Karpas-422 (cell line): ENCODE results near the gene RSKR. TPM values are rescaled to one million over a fixed set of nuclear protein-coding genes. Genes with fewer than 3 reads are reported as not detected.

Experiments used
- DNase-seq: peaks from one replicate; pipeline ENCODE4 v3.0.0-alpha.2; 2015
- H2AFZ ChIP-seq: fragments of 200-600 bp; sonication (generic); 2 replicates; pipeline ENCODE4 v1.6.1; 2014; ENCODE audit warnings: antibody characterized with exemption, low read length, mixed read lengths
- H3K27ac ChIP-seq: fragments of 200-600 bp; sonication (generic); 2 replicates; pipeline ENCODE4 v1.5.1; 2014; ENCODE audit warnings: mild to moderate bottlenecking, low read length, moderate library complexity
- H3K27me3 ChIP-seq: fragments of 200-600 bp; sonication (generic); 2 replicates; pipeline ENCODE4 v1.6.1; 2014; ENCODE audit warnings: low read length, mixed read lengths
- H3K36me3 ChIP-seq: fragments of 200-600 bp; sonication (generic); 2 replicates; pipeline ENCODE4 v1.6.1; 2014; ENCODE audit warnings: low read length, mixed read lengths; ENCODE audit not compliant: insufficient read depth
- H3K4me1 ChIP-seq: fragments of 200-600 bp; sonication (generic); 2 replicates; pipeline ENCODE4 v1.6.1; 2014; ENCODE audit warnings: mild to moderate bottlenecking, low read length, mixed read lengths
- H3K4me2 ChIP-seq: fragments of 200-600 bp; sonication (generic); 2 replicates; pipeline ENCODE4 v1.6.1; 2014; ENCODE audit warnings: low read length, low read depth, mild to moderate bottlenecking; ENCODE audit not compliant: poor library complexity, severe bottlenecking
- H3K4me3 ChIP-seq: fragments of 200-600 bp; sonication (generic); 2 replicates; pipeline ENCODE4 v1.5.1; 2014; ENCODE audit warnings: mild to moderate bottlenecking, antibody characterized with exemption, low read length, mixed read lengths
- H3K79me2 ChIP-seq: fragments of 200-600 bp; sonication (generic); 2 replicates; pipeline ENCODE4 v1.6.1; 2014; ENCODE audit warnings: mild to moderate bottlenecking, low read length, mixed read lengths
- H3K9ac ChIP-seq: fragments of 200-600 bp; sonication (generic); 2 replicates; pipeline ENCODE4 v1.6.0; 2014; ENCODE audit warnings: low read length
- H3K9me2 ChIP-seq: fragments of 200-600 bp; sonication (generic), shearing (Covaris generic); replicated peaks from 2 replicates; pipeline ENCODE4 v1.6.0; 2014; ENCODE audit warnings: mild to moderate bottlenecking, low read length, moderate library complexity; ENCODE audit not compliant: insufficient read depth
- H3K9me3 ChIP-seq: fragments of 300-700, 200-600 bp; sonication (generic); 2 replicates; pipeline ENCODE4 v1.6.1; 2014; ENCODE audit warnings: low read length, mixed read lengths
- H4K20me1 ChIP-seq: fragments of 200-600 bp; sonication (generic); 2 replicates; pipeline ENCODE4 v1.6.1; 2014; ENCODE audit warnings: mild to moderate bottlenecking, antibody characterized with exemption, low read length, low read depth; ENCODE audit not compliant: insufficient read depth
- total RNA-seq: library from RNA; depleted of rRNA; stranded (reverse); fragments of >200 nt; shearing (Covaris generic); gene quantifications from 2 replicates; pipeline ENCODE4 v1.2.3, GENCODE V29; 2014; ENCODE audit warnings: low replicate concordance

The RSKR gene
- total RNA-seq, 1 experiment from 2014 or later = 33.5 TPM

DNA sequence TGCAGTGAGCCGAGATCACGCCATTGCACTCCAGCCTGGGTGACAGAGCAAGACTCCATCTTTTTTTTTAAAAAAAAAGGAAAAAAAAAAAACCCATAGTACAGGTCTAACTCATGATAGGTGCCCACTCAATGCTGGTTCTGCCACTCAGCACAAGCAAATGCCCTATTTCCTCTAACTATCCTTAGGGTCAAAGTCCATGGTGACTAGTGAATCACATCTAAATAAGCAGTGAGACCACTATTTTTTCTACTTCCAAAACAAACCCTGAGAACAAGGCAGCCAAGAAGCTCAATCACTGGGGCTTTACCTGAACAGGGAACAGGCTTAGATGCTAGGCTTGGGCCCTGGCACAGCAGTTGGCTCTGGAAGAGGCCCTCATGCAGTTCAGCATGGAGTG, 27.6 kb upstream of the RSKR start:
- Histone ChIP-seq H3K27ac (no peak overlapping the region), H3K27me3 (no peaks in the 10 kb centered on the region), H3K79me2 (peaks cover 74% of the 10 kb centered on the region), H4K20me1 (peaks cover 12% of the 10 kb centered on the region; the same call in 1 of the 2 replicates), H2AFZ (no peak overlapping the region), H3K9ac (no peak overlapping the region), H3K9me3 (no peaks in the 10 kb centered on the region), H3K4me3 (no peak overlapping the region), H3K9me2 (no peaks in the 10 kb centered on the region), H3K4me1 (peaks cover 21% of the 10 kb centered on the region), H3K4me2 (no peak overlapping the region), H3K36me3 (peaks cover 60% of the 10 kb centered on the region)
- no peak for DNase-seq

GRCh38 chr17:28635506-28635905, 21.5 kb upstream of the RSKR start:
- Histone ChIP-seq H3K4me2 (no peak overlapping the region), H3K27ac (no peak overlapping the region), H3K9ac (no peak overlapping the region), H4K20me1 (peaks cover 32% of the 10 kb centered on the region), H3K4me1 (no peaks in the 10 kb centered on the region), H3K9me3 (no peaks in the 10 kb centered on the region), H3K36me3 (peaks cover 87% of the 10 kb centered on the region), H3K9me2 (no peaks in the 10 kb centered on the region), H3K4me3 (no peak overlapping the region), H3K27me3 (no peaks in the 10 kb centered on the region), H3K79me2 (peaks cover 72% of the 10 kb centered on the region), H2AFZ (no peak overlapping the region)
- no peak for DNase-seq

DNA sequence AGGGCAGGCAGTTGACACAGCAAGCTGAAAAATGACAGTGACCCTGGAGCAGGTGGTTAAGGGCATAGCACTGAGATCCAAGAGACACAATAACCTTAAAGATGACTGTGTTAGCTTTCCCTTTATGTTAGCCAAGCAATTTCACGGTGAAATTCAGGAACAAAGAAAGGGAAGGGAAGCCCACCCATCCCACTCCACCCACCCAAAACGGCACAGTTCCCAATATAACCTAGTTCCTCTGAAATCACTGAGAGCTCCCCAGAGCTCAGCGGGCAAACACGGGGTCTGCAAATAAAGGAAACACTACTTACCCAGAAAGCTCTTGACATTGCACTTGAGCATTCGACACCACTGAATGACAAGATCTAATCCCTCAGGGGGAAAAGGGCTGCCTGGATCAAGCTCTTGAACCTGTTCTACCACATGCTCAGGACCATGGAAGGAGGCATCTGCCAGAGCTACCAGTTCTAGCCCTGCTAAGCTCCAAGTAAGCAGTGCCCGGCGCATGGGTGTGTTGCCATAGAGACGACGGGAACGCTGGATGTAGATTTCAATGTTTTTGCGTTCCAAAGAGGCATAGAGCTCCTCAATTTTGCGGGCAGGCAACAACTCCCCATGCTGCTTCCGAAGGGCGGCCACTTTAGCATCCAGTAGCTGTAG, 20.4 kb upstream of the RSKR start:
- H2AFZ ChIP-seq = no peak overlapping the region
- H4K20me1 ChIP-seq = peaks cover 32% of the 10 kb centered on the region
- peaks cover 65% of the 10 kb centered on the region for H3K79me2 ChIP-seq
- no peak overlapping the region for H3K4me3 ChIP-seq
- H3K27me3 ChIP-seq = no peaks in the 10 kb centered on the region
- no peaks in the 10 kb centered on the region for H3K9me2 ChIP-seq
- no peak overlapping the region for H3K4me2 ChIP-seq
- H3K27ac ChIP-seq = no peak overlapping the region
- no peak for DNase-seq
- peaks cover 80% of the 10 kb centered on the region for H3K36me3 ChIP-seq
- no peak overlapping the region for H3K9ac ChIP-seq
- no peaks in the 10 kb centered on the region for H3K9me3 ChIP-seq
- H3K4me1 ChIP-seq = no peaks in the 10 kb centered on the region

GRCh38 chr17:28626818-28627217, 12.8 kb upstream of the RSKR start:
- no peak overlapping the region for H2AFZ ChIP-seq
- peaks cover 59% of the 10 kb centered on the region for H3K36me3 ChIP-seq
- peaks cover 8% of the 10 kb centered on the region; the same call in 1 of the 2 replicates for H3K79me2 ChIP-seq
- H3K4me2 ChIP-seq = no peak overlapping the region
- H3K27me3 ChIP-seq = no peaks in the 10 kb centered on the region
- H3K9me3 ChIP-seq = no peaks in the 10 kb centered on the region
- peaks cover 2% of the 10 kb centered on the region; the same call in 1 of the 2 replicates for H3K4me1 ChIP-seq
- no peak overlapping the region for H3K4me3 ChIP-seq
- H3K27ac ChIP-seq = no peak overlapping the region
- H3K9me2 ChIP-seq = no peaks in the 10 kb centered on the region
- H3K9ac ChIP-seq = no peak overlapping the region
- no peak for DNase-seq
- H4K20me1 ChIP-seq = peaks cover 5% of the 10 kb centered on the region; the same call in 1 of the 2 replicates

GRCh38 chr17:28624148-28624547, 10.2 kb upstream of the RSKR start:
- H3K4me1 ChIP-seq = peaks cover 2% of the 10 kb centered on the region; the same call in 1 of the 2 replicates
- no peak overlapping the region for H3K27ac ChIP-seq

DNA sequence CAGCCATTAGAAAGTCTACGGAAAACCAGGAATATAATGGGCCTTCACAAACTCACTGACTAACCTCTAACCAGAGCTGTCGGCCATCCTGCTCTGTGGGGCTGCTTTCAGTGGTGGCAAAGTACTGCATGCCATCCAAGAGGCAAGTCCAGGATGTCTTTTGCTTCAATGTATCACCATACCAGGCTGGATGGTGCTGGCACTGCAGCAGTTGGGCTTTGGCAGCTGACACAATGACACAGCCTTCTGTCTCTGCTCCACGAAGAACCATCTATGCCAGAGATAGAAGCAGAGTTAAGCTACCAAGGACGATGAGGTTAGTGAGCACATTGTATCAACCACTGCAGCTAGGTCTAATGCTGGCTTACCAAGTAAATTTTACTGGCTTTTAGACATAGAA, 9.7 kb upstream of the RSKR start:
- H3K4me3 ChIP-seq = no peak overlapping the region
- peaks cover 74% of the 10 kb centered on the region; the same call in 1 of the 2 replicates for H3K36me3 ChIP-seq
- H3K4me2 ChIP-seq = no peak overlapping the region
- H3K4me1 ChIP-seq = peaks cover 2% of the 10 kb centered on the region; the same call in 1 of the 2 replicates
- no peaks in the 10 kb centered on the region for H3K9me3 ChIP-seq
- no peak overlapping the region for H3K27ac ChIP-seq
- H2AFZ ChIP-seq = no peak overlapping the region
- no peak for DNase-seq
- H3K27me3 ChIP-seq = no peaks in the 10 kb centered on the region
- H3K79me2 ChIP-seq = peaks cover 10% of the 10 kb centered on the region; the same call in 1 of the 2 replicates
- peaks cover 5% of the 10 kb centered on the region; the same call in 1 of the 2 replicates for H4K20me1 ChIP-seq
- no peaks in the 10 kb centered on the region for H3K9me2 ChIP-seq
- no peak overlapping the region for H3K9ac ChIP-seq

More at GRCh38 chr17:28624148-28624547, 10.2 kb upstream of the RSKR start:
- Histone ChIP-seq H3K9me3 (no peaks in the 10 kb centered on the region), H3K9ac (no peak overlapping the region), H3K27me3 (no peaks in the 10 kb centered on the region), H4K20me1 (peaks cover 5% of the 10 kb centered on the region; the same call in 1 of the 2 replicates), H3K36me3 (peaks cover 70% of the 10 kb centered on the region; the same call in 1 of the 2 replicates), H3K9me2 (no peaks in the 10 kb centered on the region), H3K4me2 (no peak overlapping the region), H3K79me2 (peaks cover 10% of the 10 kb centered on the region; the same call in 1 of the 2 replicates), H2AFZ (no peak overlapping the region), H3K4me3 (no peak overlapping the region)
- DNase-seq = no peak

DNA sequence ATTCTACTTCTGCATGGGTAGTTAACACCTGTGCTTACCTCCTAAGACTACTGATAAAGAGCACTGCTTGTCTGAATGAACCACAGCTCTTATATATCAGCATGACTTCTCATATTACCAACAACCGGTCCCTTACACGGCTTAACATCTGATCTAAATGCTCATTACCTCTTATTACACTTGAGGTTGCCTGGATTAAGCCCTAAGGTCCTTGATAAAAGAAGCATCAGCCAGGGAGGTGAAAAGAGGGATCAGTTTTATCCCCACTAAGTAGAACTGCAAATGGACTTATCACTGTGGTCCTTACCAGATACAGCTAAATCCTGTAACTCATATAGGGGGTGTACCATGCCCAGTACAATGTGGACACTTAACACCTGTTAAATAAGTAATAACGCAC, 8.2 kb upstream of the RSKR start:
- H3K27me3 ChIP-seq = no peaks in the 10 kb centered on the region
- no peak overlapping the region for H2AFZ ChIP-seq
- H3K36me3 ChIP-seq = peaks cover 71% of the 10 kb centered on the region; the same call in 1 of the 2 replicates
- no peak overlapping the region for H3K4me2 ChIP-seq
- no peak overlapping the region for H3K9ac ChIP-seq
- no peak overlapping the region for H3K4me3 ChIP-seq
- H3K27ac ChIP-seq = no peak overlapping the region
- H3K79me2 ChIP-seq = peaks cover 6% of the 10 kb centered on the region; the same call in 1 of the 2 replicates
- H3K9me3 ChIP-seq = no peaks in the 10 kb centered on the region
- no peaks in the 10 kb centered on the region for H3K9me2 ChIP-seq
- H3K4me1 ChIP-seq = peaks cover 2% of the 10 kb centered on the region; the same call in 1 of the 2 replicates
- H4K20me1 ChIP-seq = peaks cover 5% of the 10 kb centered on the region; the same call in 1 of the 2 replicates
- DNase-seq = no peak

DNA sequence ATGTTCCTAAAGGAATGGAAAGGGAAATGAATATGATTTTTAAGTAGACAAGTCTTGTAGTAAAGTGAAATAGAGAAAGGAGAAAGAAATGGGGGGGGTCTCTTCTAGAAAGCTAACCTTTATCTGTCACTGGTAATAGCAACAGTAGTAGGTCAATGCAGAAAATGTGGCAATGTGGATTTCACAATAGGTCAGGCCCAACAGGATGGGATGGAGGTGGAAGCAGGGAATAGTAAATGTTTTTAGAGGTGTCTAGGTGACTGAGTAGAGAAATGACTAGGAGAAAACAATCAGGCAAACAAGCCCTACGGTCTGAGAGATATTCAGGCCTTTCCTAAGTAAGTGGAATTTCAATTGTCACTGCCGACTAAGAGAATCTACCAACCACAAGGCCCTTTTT, 6.0 kb upstream of the RSKR start:
- Histone ChIP-seq H3K27me3 (no peaks in the 10 kb centered on the region), H3K4me3 (no peak overlapping the region), H2AFZ (no peak overlapping the region), H4K20me1 (peaks cover 8% of the 10 kb centered on the region; the same call in 1 of the 2 replicates), H3K79me2 (peaks cover 6% of the 10 kb centered on the region; the same call in 1 of the 2 replicates), H3K36me3 (peaks cover 77% of the 10 kb centered on the region; the same call in 1 of the 2 replicates), H3K9me2 (no peaks in the 10 kb centered on the region), H3K27ac (no peak overlapping the region), H3K4me1 (peaks cover 2% of the 10 kb centered on the region), H3K9me3 (no peaks in the 10 kb centered on the region), H3K9ac (no peak overlapping the region), H3K4me2 (no peak overlapping the region)
- no peak for DNase-seq
